ENCODE data around the gene NAALAD2.

DNA sequence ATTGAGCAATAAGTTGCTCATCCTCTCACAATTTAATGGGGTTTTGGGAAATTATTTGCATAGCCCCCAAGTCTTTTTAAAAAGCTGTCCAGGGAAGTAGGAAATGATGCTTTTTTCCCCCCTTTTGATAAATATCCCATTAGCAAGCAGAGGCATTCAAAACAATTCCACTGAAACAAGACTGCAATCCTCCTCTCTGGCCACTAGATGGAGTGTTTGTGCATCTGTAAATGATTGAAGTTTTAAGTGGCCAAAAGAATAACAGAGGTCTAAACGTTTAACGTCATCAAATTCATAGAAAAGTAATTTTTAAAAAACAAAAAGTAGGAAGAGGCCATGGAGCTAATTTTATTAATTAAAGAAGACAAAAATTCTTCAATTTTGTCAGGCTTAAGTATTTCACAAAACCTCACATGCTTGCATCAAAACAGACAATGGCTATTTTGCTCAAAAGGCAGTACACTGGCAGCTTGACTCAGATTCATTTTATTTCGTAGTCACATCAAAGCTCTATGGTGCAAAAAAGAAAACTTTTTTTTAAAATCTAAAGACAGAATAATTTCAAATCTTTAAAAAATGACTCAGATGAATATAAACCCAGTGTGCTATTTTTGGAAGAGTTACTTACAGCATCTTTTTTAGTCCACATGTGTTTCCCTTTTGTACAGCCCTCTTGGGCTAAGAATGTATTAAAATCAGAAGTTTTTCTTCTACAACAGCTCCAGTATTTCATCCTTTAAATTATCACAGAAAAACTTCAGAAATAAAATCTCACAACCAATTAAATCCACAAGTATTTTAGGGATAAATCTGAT is 70.6 kb downstream of the NAALAD2 start:
- TF ChIP-seq, protein P1, sequence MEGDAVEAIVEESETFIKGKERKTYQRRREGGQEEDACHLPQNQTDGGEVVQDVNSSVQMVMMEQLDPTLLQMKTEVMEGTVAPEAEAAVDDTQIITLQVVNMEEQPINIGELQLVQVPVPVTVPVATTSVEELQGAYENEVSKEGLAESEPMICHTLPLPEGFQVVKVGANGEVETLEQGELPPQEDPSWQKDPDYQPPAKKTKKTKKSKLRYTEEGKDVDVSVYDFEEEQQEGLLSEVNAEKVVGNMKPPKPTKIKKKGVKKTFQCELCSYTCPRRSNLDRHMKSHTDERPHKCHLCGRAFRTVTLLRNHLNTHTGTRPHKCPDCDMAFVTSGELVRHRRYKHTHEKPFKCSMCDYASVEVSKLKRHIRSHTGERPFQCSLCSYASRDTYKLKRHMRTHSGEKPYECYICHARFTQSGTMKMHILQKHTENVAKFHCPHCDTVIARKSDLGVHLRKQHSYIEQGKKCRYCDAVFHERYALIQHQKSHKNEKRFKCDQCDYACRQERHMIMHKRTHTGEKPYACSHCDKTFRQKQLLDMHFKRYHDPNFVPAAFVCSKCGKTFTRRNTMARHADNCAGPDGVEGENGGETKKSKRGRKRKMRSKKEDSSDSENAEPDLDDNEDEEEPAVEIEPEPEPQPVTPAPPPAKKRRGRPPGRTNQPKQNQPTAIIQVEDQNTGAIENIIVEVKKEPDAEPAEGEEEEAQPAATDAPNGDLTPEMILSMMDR (IDR thresholded peaks at IDR 0.05) = no peak
- TF ChIP-seq POLR2A (IDR thresholded peaks at IDR 0.05) = no peak

Data from lower leg skin (tissue), 3 donors.